ENCODE results near the gene RET.

Gene RET

DNA sequence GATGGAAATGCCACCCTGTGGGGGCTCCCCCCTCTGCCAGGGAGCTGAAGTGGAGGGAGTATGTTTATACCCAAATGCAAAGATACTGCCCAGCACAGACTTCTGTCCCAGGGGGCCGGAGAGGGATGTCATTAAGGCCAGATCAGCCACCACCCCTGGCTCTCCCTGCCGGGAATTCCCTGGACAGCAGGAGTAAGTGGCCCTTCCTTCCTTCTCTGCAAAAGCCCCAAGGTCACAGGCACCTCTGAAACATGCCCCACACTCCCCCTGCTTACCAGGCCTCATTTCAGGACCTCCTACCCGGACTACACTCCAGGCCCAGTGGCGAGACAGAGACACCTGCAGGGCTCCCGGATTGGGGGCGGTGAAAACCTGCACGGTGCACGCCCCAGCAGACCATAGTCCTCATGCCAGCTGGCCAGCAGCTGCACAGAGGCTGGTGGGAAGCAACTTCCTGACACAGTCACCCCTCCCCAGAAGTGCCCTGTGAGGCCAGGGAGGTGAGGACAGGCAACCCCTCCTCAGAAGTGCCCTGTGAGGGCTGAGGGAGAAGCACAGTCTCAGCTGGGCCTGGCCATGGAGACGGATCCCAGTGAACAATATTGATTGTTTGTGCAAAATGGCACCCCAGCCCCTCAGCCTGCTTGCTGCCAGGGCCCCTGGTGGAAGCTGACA is 33.0 kb upstream of the RET start:
- no peaks in the 10 kb centered on the region for H3K4me1 ChIP-seq (ENCODE audit: control insufficient read depth, low read length)
- no peaks in the 10 kb centered on the region for H3K9me2 ChIP-seq (replicated peaks; ENCODE audit: control insufficient read depth, low read length)
- H4K20me1 ChIP-seq (ENCODE audit: control insufficient read depth, insufficient read depth, low read depth, low read length), result no peaks in the 10 kb centered on the region
- H3K27ac ChIP-seq (ENCODE audit: low read depth, low read length), result no peak overlapping the region
- H3K79me2 ChIP-seq (ENCODE audit: control insufficient read depth, low read length), result no peaks in the 10 kb centered on the region
- H3K9me3 ChIP-seq (ENCODE audit: control insufficient read depth, insufficient read depth, low read length), result no peaks in the 10 kb centered on the region
- H3F3A ChIP-seq (ENCODE audit: control insufficient read depth, insufficient read depth), result no peaks in the 10 kb centered on the region
- H3K4me3 ChIP-seq (ENCODE audit: low read length), result no peak overlapping the region
- no peaks in the 10 kb centered on the region for H3K27me3 ChIP-seq (ENCODE audit: control insufficient read depth, low read length)
- TF ChIP-seq, protein P1, sequence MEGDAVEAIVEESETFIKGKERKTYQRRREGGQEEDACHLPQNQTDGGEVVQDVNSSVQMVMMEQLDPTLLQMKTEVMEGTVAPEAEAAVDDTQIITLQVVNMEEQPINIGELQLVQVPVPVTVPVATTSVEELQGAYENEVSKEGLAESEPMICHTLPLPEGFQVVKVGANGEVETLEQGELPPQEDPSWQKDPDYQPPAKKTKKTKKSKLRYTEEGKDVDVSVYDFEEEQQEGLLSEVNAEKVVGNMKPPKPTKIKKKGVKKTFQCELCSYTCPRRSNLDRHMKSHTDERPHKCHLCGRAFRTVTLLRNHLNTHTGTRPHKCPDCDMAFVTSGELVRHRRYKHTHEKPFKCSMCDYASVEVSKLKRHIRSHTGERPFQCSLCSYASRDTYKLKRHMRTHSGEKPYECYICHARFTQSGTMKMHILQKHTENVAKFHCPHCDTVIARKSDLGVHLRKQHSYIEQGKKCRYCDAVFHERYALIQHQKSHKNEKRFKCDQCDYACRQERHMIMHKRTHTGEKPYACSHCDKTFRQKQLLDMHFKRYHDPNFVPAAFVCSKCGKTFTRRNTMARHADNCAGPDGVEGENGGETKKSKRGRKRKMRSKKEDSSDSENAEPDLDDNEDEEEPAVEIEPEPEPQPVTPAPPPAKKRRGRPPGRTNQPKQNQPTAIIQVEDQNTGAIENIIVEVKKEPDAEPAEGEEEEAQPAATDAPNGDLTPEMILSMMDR (IDR thresholded peaks at IDR 0.05; ENCODE audit: low read depth, low read length, poor library complexity, severe bottlenecking), result no peak
- no peak for TF ChIP-seq EZH2phosphoT487 (IDR thresholded peaks at IDR 0.05; ENCODE audit: borderline replicate concordance, low read length)
- H3K4me2 ChIP-seq (ENCODE audit: low read length), result no peak overlapping the region
- H3K36me3 ChIP-seq (ENCODE audit: control insufficient read depth, low read length), result no peaks in the 10 kb centered on the region

DNA sequence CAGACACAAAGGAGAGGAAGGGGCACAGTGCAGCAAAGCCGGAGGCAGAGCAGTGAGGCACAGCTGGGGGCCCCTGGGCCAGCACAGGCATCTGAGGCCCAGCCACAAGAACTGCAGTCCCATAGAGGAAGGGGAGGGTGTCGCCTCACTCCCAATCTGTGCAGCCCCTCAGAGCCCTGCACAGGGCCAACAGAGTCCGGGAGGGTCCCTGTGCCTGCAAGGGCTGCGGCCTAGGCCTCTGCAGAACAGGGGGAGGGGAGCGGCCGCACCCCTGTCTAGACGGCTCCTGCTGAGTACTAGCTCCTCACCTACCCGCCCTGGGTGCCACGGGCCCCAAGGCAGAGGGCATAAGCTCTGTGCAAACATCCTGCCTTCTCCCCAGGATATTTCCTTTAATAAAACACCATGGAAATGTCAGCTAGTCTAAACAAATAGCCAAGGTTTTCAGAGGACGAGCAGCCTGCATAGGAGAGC is 32.4 kb upstream of the RET start:
- H3K4me2 ChIP-seq (ENCODE audit: low read length), result no peak overlapping the region
- no peaks in the 10 kb centered on the region for H3F3A ChIP-seq (ENCODE audit: control insufficient read depth, insufficient read depth)
- H3K27me3 ChIP-seq (ENCODE audit: control insufficient read depth, low read length), result no peaks in the 10 kb centered on the region
- no peaks in the 10 kb centered on the region for H3K79me2 ChIP-seq (ENCODE audit: control insufficient read depth, low read length)
- H3K4me1 ChIP-seq (ENCODE audit: control insufficient read depth, low read length), result no peaks in the 10 kb centered on the region
- no peaks in the 10 kb centered on the region for H3K36me3 ChIP-seq (ENCODE audit: control insufficient read depth, low read length)
- TF ChIP-seq, protein P1 (IDR thresholded peaks at IDR 0.05; ENCODE audit: low read depth, low read length, poor library complexity, severe bottlenecking), result no peak
- TF ChIP-seq EZH2phosphoT487 (IDR thresholded peaks at IDR 0.05; ENCODE audit: borderline replicate concordance, low read length), result no peak
- H4K20me1 ChIP-seq (ENCODE audit: control insufficient read depth, insufficient read depth, low read depth, low read length), result no peaks in the 10 kb centered on the region
- H3K9me2 ChIP-seq (replicated peaks; ENCODE audit: control insufficient read depth, low read length), result no peaks in the 10 kb centered on the region
- H3K27ac ChIP-seq (ENCODE audit: low read depth, low read length), result no peak overlapping the region
- no peak overlapping the region for H3K4me3 ChIP-seq (ENCODE audit: low read length)
- no peaks in the 10 kb centered on the region for H3K9me3 ChIP-seq (ENCODE audit: control insufficient read depth, insufficient read depth, low read length)

DNA sequence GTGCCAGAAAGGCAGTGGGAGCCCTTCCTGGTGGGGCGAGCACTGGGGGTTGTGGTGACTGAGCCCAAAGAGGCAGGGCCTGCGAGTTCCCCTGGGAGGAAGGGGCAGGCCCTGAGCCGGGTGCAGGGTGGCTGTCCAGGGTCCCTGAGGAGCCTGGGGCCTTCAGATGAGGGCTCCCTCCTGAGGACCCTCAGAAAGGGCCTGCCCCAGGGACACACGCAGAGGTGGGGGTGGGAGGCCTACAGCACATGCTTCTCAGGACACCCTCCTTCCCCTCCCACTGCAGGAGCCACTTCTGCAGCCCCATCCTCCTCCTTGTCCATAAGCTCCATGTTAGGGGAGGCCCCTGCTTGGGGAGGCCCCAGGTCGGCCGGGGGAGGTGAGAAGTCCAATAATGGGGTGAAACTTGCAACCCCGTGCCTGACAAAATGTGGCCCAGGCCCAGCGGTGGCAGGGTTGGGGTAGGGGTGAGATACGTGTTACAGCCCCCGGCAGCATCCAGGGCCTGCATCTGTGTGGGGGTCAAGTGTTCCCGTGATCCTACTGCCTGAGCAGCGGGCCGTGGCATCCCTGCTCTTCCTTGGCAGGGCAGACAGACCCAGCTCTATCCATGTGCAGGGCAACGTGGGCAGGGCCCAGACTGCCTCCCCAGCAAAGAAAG is 31.8 kb upstream of the RET start:
- Histone ChIP-seq H4K20me1 (ENCODE audit: control insufficient read depth, insufficient read depth, low read depth, low read length) (no peaks in the 10 kb centered on the region), H3F3A (ENCODE audit: control insufficient read depth, insufficient read depth) (no peaks in the 10 kb centered on the region), H3K4me1 (ENCODE audit: control insufficient read depth, low read length) (no peaks in the 10 kb centered on the region), H3K4me2 (ENCODE audit: low read length) (no peak overlapping the region), H3K79me2 (ENCODE audit: control insufficient read depth, low read length) (no peaks in the 10 kb centered on the region), H3K4me3 (ENCODE audit: low read length) (no peak overlapping the region), H3K36me3 (ENCODE audit: control insufficient read depth, low read length) (no peaks in the 10 kb centered on the region), H3K27me3 (ENCODE audit: control insufficient read depth, low read length) (no peaks in the 10 kb centered on the region), H3K9me3 (ENCODE audit: control insufficient read depth, insufficient read depth, low read length) (no peaks in the 10 kb centered on the region), H3K9me2 (replicated peaks; ENCODE audit: control insufficient read depth, low read length) (no peaks in the 10 kb centered on the region), H3K27ac (ENCODE audit: low read depth, low read length) (no peak overlapping the region)
- TF ChIP-seq, protein P1 (IDR thresholded peaks at IDR 0.05; ENCODE audit: low read depth, low read length, poor library complexity, severe bottlenecking), result no peak
- no peak for TF ChIP-seq EZH2phosphoT487 (IDR thresholded peaks at IDR 0.05; ENCODE audit: borderline replicate concordance, low read length)

Data from DOHH2 (cell line).